Dermis blood vessel endothelial cell (primary cell): ENCODE measurements around the gene KRTAP10-4. TPM values are rescaled to one million over a fixed set of nuclear protein-coding genes. Genes with fewer than 3 reads are reported as not detected.
"Not testable (repeated sequence)": the region's sequence is repeated elsewhere in the genome, so short reads cannot be mapped to it uniquely, and the experiment has no call there.

Experiments
- DNase-seq: peaks from one replicate; pipeline ENCODE4 v3.0.0; 2010
- total RNA-seq: library from RNA; depleted of rRNA; stranded (reverse); fragments of >200 nt; gene quantifications from 2 replicates; pipeline ENCODE4 v1.2.3, GENCODE V29; 2014

The KRTAP10-4 gene
- total RNA-seq, 1 donor from 2014 or later, result not detected

GRCh38 chr21:44580231-44580821, 6.8 kb downstream of the KRTAP10-4 start, which contains the start of gene KRTAP10-5:
KRTAP10-5 (minus strand) TSS chr21:44580604; CDS start chr21:44580578, 26 bp downstream.
- DNase-seq, result not testable (repeated sequence)

- DNase-seq, result no peak
Observed at GRCh38 chr21:44581158-44581557, 7.6 kb downstream of the KRTAP10-4 start.

GRCh38 chr21:44582055-44582454, 8.5 kb downstream of the KRTAP10-4 start:
- DNase-seq, result no peak

- DNase-seq, result no peak
Observed at GRCh38 chr21:44583089-44583799, 9.7 kb downstream of the KRTAP10-4 start.

GRCh38 chr21:44583800-44584147, 10.2 kb downstream of the KRTAP10-4 start:
- no peak for DNase-seq

- DNase-seq, result no peak
Observed at GRCh38 chr21:44585892-44586291, 12.4 kb downstream of the KRTAP10-4 start.

GRCh38 chr21:44589094-44589493, 15.6 kb downstream of the KRTAP10-4 start:
- no peak for DNase-seq

GRCh38 chr21:44589586-44590305, 16.2 kb downstream of the KRTAP10-4 start:
- no peak for DNase-seq

- no peak for DNase-seq
Observed at GRCh38 chr21:44590311-44590721, 16.8 kb downstream of the KRTAP10-4 start.

GRCh38 chr21:44590897-44591800, 17.6 kb downstream of the KRTAP10-4 start:
- DNase-seq, result not testable (repeated sequence)

GRCh38 chr21:44591801-44592130, 18.2 kb downstream of the KRTAP10-4 start:
- not testable (repeated sequence) for DNase-seq

- DNase-seq, result no peak
Observed at GRCh38 chr21:44592446-44593311, 19.1 kb downstream of the KRTAP10-4 start, which contains the start of gene KRTAP10-6. KRTAP10-6 (minus strand) TSS chr21:44592505; CDS start chr21:44592484, 21 bp downstream.

GRCh38 chr21:44593598-44594405, 20.3 kb downstream of the KRTAP10-4 start:
- DNase-seq, result no peak

- no peak for DNase-seq
Observed at GRCh38 chr21:44594406-44594916, 20.9 kb downstream of the KRTAP10-4 start.

- no peak for DNase-seq
Observed at GRCh38 chr21:44595524-44595923, 22.0 kb downstream of the KRTAP10-4 start.

- DNase-seq, result no peak
Observed at GRCh38 chr21:44596068-44596725, 22.7 kb downstream of the KRTAP10-4 start.

- DNase-seq, result no peak
Observed at GRCh38 chr21:44598061-44598460, 24.5 kb downstream of the KRTAP10-4 start.

GRCh38 chr21:44599264-44600029, 25.9 kb downstream of the KRTAP10-4 start:
- no peak for DNase-seq
